ENCODE measurements around the gene CD248. TPM values are rescaled to one million over a fixed set of nuclear protein-coding genes. Genes with fewer than 3 reads are reported as not detected.

CD248 gene
- total RNA-seq, 1 donor from 2014 or later: 10.0 TPM

DNA sequence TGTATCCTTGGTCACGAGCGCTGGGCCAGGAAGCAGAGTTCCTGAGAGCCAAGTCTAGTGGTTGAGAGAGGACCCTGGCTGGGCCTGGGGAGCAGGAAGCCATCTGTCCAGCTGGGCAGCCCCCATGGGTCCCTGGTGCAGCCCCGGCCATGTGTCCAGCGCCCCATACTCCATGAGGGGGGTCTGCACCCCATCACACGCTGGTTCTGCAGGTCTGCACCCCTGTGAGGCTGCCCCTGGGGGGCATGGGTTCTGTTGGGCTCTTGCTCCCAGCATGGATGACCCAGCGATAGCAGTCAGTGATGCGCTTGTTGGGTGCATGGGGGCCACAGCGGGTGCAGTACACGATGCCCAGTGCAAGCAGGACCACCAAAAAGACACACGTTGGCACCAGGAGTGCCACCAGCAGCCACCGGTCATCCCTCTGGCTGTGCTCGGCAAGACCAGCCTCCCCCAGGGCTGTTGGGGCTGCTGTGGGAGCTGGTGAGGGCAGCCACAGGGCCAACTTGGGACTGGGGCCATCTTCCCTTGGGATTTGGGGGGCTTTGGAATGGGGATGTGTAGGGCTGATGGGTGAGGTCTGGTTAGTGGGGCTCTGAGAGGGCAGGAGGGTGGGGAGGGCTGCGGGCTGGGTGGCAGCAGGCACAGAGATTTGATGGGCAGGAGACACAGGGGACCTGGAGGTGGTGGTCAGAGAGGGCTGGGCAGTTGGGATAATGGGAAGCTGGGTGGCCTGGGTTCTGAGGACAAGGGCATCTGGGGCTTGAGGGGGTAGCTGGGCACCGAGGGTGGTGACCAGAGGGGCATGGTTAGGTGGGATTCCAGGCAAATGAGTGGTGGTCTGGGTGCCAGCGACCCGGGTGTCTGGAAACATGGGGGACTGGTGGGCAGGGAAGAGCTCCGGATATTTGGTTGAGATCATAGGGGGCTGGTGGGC, 2.0 kb downstream of the CD248 start:
- H3K4me3 ChIP-seq: peak overlapping the region; percentile 65
- H3K9me3 ChIP-seq: no peaks in the 10 kb centered on the region
- H3K4me1 ChIP-seq: peaks cover 30% of the 10 kb centered on the region
- TF ChIP-seq, protein P1, sequence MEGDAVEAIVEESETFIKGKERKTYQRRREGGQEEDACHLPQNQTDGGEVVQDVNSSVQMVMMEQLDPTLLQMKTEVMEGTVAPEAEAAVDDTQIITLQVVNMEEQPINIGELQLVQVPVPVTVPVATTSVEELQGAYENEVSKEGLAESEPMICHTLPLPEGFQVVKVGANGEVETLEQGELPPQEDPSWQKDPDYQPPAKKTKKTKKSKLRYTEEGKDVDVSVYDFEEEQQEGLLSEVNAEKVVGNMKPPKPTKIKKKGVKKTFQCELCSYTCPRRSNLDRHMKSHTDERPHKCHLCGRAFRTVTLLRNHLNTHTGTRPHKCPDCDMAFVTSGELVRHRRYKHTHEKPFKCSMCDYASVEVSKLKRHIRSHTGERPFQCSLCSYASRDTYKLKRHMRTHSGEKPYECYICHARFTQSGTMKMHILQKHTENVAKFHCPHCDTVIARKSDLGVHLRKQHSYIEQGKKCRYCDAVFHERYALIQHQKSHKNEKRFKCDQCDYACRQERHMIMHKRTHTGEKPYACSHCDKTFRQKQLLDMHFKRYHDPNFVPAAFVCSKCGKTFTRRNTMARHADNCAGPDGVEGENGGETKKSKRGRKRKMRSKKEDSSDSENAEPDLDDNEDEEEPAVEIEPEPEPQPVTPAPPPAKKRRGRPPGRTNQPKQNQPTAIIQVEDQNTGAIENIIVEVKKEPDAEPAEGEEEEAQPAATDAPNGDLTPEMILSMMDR (IDR thresholded peaks at IDR 0.05): no peak
- H3K27me3 ChIP-seq: no peaks in the 10 kb centered on the region
- H3K36me3 ChIP-seq: no peaks in the 10 kb centered on the region
- DNase-seq (peak; percentile 64), ATAC-seq (no peak)
- intact Hi-C loops (cut with DNase I): loop anchor here (10.0 kb wide), 1 partner anchor 70 kb away; no protein-coding TSS in a partner anchor
- H3K27ac ChIP-seq: peak overlapping the region; percentile 84

DNA sequence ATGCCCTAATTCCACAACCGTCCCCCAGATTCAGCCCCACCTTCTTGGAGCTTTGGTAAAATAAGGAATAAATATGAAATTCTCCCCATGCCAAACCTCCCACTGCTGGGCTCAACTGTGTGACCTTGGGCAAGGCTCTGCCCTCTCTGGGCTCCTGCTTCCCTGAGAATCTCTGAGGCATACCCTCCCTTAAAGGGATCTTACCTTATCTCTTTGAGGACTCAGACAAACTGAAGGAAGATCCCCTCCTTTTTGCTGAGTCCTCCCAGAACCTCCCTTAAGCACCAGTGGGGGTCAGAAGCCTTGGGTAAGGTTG, 2.7 kb downstream of the CD248 start:
- DNase-seq: no peak
- peak overlapping the region; percentile 84 for H3K27ac ChIP-seq
- H3K27me3 ChIP-seq: no peaks in the 10 kb centered on the region
- no peaks in the 10 kb centered on the region for H3K9me3 ChIP-seq
- TF ChIP-seq, protein P1 (IDR thresholded peaks at IDR 0.05): no peak
- H3K4me1 ChIP-seq: peaks cover 30% of the 10 kb centered on the region
- H3K36me3 ChIP-seq: no peaks in the 10 kb centered on the region
- peak overlapping the region; percentile 65 for H3K4me3 ChIP-seq
- intact Hi-C loops (cut with DNase I): loop anchor here (10.0 kb wide), 1 partner anchor 71 kb away; no protein-coding TSS in a partner anchor
- ATAC-seq: no peak

DNA sequence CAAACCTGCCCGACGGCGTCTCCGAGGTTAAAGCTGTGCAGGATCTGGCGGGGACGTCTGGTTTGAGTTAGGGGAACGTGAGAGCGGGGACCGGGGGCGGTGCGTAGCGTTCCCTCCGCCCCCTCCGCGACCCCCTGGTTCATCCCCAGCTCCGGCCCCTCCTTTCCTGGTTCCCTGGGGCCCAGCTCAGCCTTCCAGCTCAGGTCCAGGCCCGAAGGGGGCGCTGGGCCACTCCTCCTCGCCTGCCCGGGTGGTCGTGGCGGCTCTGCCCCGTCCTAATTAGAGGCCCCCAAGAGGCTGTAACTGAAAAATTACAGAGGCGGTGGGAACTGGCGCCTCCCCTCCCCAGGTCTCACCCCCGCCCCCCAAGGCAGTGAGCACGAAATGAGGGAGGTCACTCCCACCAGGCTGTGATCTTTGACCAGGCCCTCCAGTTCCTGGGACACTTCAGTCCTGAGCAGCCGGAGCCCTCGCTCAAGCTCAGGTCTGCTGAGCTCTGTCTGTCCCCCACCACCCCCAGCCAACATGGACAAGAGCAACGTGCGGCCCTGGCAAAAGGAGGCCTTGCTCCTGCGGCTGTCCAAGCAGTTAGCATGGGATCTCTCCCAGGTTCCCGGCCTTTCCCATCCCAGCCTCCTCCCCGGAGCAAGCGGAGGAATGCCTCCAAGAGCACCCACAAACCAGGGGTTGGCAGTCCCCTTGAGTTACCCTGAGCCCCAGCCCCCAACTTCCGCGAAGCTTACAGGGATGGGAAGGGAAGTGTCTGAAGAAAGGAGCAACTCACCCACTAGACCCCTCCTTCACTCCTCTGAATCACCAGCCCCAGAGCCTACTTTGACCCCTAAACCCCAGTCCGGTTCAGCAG, 3.3 kb downstream of the CD248 start:
- TF ChIP-seq, protein P1 (IDR thresholded peaks at IDR 0.05): peak; percentile 5
- peaks cover 26% of the 10 kb centered on the region for H3K4me1 ChIP-seq
- peak overlapping the region; percentile 84 for H3K27ac ChIP-seq
- DNase-seq (peak; percentile 63), ATAC-seq (no peak)
- peak overlapping the region; percentile 65 for H3K4me3 ChIP-seq
- no peaks in the 10 kb centered on the region for H3K27me3 ChIP-seq
- intact Hi-C loops (cut with DNase I): loop anchor here (10.0 kb wide), 1 partner anchor 71 kb away; no protein-coding TSS in a partner anchor
- H3K9me3 ChIP-seq: no peaks in the 10 kb centered on the region
- no peaks in the 10 kb centered on the region for H3K36me3 ChIP-seq

DNA sequence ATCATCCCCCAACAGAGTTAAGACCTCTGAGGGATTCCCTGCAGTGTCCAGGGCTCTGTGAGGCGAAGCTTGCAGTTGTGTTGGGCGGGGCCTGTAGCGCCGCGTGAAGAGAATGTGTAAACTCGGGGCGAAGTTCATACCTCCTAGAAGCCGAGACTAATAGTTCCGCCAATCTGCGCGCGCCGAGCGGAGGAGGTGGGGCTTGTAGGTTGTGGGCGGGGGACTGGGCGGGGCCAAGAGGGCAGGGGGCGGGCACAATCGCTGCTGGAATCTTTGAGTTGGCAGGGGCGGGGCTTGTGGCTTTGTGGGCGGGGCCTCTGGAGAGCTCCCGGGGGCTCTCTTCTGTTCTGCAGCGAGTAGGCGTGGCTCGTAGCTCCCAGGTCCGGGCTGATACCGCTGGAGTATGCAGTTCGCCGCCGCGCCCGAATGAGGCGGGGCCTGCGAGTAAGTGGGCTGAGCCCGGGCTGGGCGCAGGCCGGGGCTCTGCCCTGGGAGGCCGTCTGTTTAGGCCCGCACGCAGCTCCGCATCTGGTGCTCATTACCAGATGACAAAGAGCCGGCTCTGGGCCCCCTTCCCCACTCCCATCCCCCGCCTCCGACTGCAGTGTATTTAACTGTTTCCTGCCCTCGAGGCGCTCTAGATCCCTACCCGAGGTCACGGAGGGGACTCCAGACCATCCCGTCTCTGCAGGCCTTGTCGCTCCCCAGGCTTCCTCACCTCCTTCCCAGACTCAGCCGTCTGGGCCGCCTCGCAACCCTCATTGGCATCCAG, 4.1 kb downstream of the CD248 start:
- intact Hi-C loops (cut with DNase I): loop anchor here (10.0 kb wide), 1 partner anchor 72 kb away; no protein-coding TSS in a partner anchor
- H3K9me3 ChIP-seq: no peaks in the 10 kb centered on the region
- ATAC-seq: peak; percentile 90
- H3K4me3 ChIP-seq: peak overlapping the region; percentile 65
- TF ChIP-seq, protein P1 (IDR thresholded peaks at IDR 0.05): no peak
- H3K27me3 ChIP-seq: no peaks in the 10 kb centered on the region
- DNase-seq: peak; percentile 100
- no peaks in the 10 kb centered on the region for H3K36me3 ChIP-seq
- peaks cover 18% of the 10 kb centered on the region for H3K4me1 ChIP-seq
- peak overlapping the region; percentile 84 for H3K27ac ChIP-seq
